OCI-LY1 (cell line): ENCODE results near the gene TENM4.

Experiments
- EZH2 ChIP-seq: fragments of 200-600 bp; sonication (generic), shearing (Covaris generic); IDR thresholded peaks from 2 replicates; pipeline ENCODE4 v1.8.0; 2017; ENCODE audit warnings: borderline replicate concordance, mixed run types, mild to moderate bottlenecking, antibody characterized with exemption, low read length, moderate library complexity, mixed read lengths
- TF ChIP-seq, protein P1 (sequence below): fragments of 200-600 bp; sonication (generic), shearing (Covaris generic); IDR thresholded peaks from 2 replicates; pipeline ENCODE4 v1.5.1; 2017; ENCODE audit warnings: mild to moderate bottlenecking, antibody characterized with exemption, low read length, moderate library complexity, mixed read lengths

DNA sequence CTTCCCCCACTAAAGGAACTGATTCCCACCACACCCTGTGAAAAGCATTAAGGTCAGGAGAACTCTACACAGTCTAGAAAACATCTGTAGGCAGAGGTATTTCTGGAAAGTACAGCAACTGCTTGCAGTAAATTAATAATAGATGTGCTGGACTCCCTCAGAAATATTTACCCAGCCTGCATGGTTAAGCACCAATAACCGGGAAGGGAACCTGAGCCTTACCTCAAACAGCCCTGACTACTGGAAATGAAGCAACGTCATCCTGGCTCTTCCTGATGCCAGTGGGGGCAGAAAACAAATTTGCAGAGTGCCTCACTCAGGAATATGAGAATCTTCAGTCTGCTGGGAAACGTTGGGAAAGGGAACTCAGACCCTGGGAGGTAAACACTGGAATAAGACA is 318.1 kb downstream of the TENM4 start:
- TF ChIP-seq, protein P1, sequence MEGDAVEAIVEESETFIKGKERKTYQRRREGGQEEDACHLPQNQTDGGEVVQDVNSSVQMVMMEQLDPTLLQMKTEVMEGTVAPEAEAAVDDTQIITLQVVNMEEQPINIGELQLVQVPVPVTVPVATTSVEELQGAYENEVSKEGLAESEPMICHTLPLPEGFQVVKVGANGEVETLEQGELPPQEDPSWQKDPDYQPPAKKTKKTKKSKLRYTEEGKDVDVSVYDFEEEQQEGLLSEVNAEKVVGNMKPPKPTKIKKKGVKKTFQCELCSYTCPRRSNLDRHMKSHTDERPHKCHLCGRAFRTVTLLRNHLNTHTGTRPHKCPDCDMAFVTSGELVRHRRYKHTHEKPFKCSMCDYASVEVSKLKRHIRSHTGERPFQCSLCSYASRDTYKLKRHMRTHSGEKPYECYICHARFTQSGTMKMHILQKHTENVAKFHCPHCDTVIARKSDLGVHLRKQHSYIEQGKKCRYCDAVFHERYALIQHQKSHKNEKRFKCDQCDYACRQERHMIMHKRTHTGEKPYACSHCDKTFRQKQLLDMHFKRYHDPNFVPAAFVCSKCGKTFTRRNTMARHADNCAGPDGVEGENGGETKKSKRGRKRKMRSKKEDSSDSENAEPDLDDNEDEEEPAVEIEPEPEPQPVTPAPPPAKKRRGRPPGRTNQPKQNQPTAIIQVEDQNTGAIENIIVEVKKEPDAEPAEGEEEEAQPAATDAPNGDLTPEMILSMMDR, result no peak
- no peak for TF ChIP-seq EZH2
